Fibroblast of the aortic adventitia (primary cell): ENCODE data around the gene IGF1R. TPM values are rescaled to one million over a fixed set of nuclear protein-coding genes. Genes with fewer than 3 reads are reported as not detected.

Experiments
- DNase-seq: peaks from one replicate; pipeline ENCODE4 v3.0.0-alpha.2; 2010; ENCODE audit warnings: low read depth
- H3K4me3 ChIP-seq: 2 replicates; pipeline ENCODE4 v1.5.1; 2011; ENCODE audit warnings: low read depth, mild to moderate bottlenecking, control low read depth, low read length, moderate library complexity
- total RNA-seq: library from RNA; depleted of rRNA; stranded (reverse); fragments of >200 nt; gene quantifications from 2 replicates; pipeline ENCODE4 v1.2.3, GENCODE V29; 2012; ENCODE audit warnings: low replicate concordance
- TF ChIP-seq, protein P1 (sequence below): IDR thresholded peaks from 2 replicates; pipeline ENCODE4 v1.5.1; 2011; ENCODE audit warnings: mild to moderate bottlenecking, low read length, control low read depth, inconsistent platforms; ENCODE audit not compliant: insufficient read depth

The IGF1R gene
- total RNA-seq, 1 donor = 45.6 TPM

DNA sequence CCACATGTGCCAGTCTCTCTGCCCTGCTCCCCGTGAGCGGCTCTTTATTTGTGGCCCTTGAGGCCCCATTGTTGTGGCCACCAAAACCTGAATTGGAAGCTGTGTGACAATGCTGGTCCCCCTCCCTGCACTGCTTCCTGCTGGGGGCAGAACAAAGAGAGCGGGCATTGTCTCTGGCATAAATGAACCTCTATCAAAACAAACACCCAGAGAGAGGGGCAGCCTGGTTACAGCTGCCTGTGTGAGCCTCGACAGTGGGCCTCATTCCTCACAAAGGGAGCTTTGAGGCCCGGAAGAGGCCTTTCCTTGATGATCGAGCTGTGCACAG lies 152.9 kb downstream of the IGF1R start:
- TF ChIP-seq, protein P1, sequence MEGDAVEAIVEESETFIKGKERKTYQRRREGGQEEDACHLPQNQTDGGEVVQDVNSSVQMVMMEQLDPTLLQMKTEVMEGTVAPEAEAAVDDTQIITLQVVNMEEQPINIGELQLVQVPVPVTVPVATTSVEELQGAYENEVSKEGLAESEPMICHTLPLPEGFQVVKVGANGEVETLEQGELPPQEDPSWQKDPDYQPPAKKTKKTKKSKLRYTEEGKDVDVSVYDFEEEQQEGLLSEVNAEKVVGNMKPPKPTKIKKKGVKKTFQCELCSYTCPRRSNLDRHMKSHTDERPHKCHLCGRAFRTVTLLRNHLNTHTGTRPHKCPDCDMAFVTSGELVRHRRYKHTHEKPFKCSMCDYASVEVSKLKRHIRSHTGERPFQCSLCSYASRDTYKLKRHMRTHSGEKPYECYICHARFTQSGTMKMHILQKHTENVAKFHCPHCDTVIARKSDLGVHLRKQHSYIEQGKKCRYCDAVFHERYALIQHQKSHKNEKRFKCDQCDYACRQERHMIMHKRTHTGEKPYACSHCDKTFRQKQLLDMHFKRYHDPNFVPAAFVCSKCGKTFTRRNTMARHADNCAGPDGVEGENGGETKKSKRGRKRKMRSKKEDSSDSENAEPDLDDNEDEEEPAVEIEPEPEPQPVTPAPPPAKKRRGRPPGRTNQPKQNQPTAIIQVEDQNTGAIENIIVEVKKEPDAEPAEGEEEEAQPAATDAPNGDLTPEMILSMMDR = no peak
- no peak for DNase-seq
- peak overlapping the region; percentile 1 for H3K4me3 ChIP-seq

DNA sequence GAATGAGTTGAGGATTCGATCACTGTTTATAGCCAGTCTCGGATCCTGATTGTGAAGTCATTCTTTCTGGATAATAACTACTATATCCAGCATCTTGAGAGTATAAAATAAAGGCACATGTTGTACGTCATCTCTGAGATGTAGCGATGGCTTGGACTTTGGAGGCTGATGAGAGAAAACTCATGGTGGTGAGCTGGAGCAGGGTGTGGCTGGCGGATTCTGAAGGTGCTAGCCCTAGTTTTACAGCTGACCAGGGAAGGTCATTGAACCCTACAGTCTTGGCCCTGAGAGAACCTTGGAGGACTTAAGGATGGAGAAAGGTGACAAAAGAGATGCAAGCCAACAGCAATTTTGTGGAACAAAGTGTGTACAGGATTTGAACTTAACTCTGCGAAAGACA lies 153.8 kb downstream of the IGF1R start:
- H3K4me3 ChIP-seq = no peak overlapping the region

DNA sequence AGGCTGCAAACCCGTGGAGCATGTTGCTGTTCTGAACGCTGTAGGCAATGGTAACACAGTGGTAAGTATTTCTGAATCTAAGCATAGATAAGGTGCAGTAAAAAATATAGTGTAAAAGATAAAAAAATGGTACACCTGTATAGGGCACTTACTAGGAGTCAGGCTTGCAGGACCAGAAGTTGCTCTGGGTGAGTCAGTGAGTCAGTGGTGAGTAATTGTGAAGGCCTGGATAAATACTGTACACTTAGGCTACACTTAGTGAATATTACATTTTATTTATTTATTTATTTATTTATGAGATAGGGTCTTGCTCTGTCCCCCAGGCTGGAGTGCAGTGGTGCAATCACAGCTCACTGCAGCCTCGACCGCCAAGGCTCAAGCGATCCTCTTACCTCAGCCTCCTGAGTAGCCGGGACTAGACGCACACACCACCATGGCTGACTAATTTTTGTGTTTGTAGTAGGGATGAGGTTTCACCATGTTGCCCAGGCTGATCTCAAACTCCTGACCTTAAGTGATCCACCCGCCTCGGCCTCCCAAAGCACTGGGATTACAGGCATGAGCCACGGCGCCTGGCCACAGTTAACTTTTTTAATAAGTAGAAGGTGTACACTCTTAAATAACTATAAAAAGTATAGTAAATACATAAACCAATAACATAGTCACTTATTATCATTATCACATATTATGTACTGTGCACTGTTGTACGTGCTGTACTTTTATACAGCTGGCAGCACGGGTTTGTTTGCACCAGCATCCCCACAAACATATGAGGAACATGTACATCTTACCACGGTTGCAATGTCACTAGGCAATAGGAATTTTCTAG lies 155.1 kb downstream of the IGF1R start:
- no peak overlapping the region for H3K4me3 ChIP-seq
- DNase-seq = peak; percentile 29
- TF ChIP-seq, protein P1 = no peak

More for the DNA sequence above, 153.8 kb downstream of the IGF1R start:
- no peak for DNase-seq
- TF ChIP-seq, protein P1 = no peak

DNA sequence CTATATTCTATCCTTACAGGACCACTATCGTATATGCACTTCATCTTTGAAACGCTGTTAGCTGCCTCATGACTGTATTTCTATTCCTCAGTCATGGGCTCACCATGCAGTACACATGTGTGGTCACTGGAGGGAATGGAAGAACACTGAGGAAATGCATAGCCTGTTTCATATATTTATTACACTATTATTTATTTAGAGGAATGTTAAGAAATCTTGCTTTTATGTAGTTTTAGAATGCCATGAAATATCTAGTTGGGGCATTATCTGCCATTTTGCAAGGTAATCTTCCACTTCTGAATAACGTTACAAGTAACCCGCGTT lies 155.7 kb downstream of the IGF1R start:
- H3K4me3 ChIP-seq = no peak overlapping the region
- DNase-seq = peak; percentile 19
- TF ChIP-seq, protein P1 = peak; percentile 51

DNA sequence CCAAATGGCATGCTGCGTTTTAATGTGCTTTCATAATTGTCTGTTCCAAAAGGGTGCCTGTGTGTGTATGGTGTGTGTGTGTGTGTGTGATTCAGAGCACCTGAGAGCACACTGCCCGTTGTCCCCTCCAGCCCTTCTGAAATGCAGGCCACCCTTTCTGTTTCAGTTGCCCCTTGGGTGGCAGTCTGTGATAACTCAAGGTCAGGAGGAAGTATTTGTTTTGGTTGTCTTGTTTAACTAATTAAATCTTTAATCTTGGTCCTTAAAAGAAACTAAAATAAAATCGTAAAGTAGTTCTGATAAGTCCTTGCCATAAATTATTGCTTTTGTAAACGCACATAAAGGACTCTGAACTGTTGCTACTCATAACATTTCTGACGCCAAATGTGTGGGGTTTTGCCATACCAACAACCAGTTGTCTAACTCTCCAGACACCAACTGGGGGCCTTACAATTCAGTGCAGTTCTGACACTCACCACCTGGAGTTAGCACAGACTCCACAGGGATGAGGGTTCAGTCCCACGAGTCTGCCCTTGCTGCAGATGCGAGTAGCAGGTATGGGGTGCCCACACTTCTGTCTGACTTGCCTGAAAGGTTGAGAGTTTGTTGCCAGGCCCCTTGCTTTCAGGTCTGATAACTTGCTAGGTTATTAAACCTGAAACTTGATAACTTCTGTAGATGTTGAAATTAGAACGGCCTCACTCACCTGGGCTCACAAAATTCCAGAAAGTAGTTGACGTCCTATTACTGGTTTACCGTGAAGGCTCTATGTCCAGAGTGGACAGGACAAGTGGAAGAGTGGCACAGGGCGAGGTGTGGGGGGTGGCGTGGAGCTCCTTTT lies 157.3 kb downstream of the IGF1R start:
- TF ChIP-seq, protein P1 = peak; percentile 28
- no peak overlapping the region for H3K4me3 ChIP-seq
- no peak for DNase-seq

DNA sequence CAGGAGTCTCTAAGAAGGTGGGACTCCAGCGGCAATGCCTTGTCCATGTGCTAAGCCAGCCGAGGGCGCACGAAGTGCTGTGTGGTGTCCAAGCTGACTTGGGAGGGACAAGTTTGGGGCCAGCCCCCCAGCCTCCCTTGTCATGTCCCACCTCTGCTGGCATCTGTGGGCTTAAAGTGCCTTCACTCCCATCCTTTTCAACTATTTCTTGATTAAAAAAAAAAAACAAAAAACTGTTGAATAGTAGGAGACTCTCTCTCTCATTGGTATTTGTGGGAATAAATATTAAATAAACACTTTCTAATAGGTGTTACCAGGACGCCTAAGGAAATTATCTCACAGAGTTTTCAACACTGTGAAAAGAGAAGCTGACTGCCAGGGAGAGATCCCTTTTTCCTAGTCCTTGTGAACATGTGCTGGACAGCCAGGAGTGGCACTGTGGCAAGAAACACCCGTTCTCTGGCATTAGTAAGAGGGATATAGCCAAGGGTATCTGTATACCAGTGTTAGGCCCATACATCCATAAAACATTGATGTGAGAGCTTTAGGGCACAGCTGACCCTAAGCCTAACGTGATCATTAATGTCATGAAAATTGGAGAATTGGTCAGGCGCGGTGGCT lies 158.0 kb downstream of the IGF1R start:
- TF ChIP-seq, protein P1 = no peak
- H3K4me3 ChIP-seq = no peak overlapping the region
- no peak for DNase-seq
